Colonic mucosa (tissue), 4 donors: ENCODE measurements around the gene ANKRD65. TPM values are rescaled to one million over a fixed set of nuclear protein-coding genes. Genes with fewer than 3 reads are reported as not detected.
A peak's percentile ranks its signal among the peaks of the same experiment; 100 is the strongest.

Experiments
- DNase-seq: peaks from one replicate; pipeline ENCODE4 v3.0.0-alpha.2; 2020
- H3K27ac ChIP-seq: fragments of 200-600 bp; one replicate; pipeline ENCODE4 v1.8.0; 2021
- H3K27me3 ChIP-seq: fragments of 200-600 bp; one replicate; pipeline ENCODE4 v1.8.0; 2021
- H3K36me3 ChIP-seq: fragments of 200-600 bp; one replicate; pipeline ENCODE4 v1.8.0; 2021
- H3K4me1 ChIP-seq: fragments of 200-600 bp; one replicate; pipeline ENCODE4 v1.8.0; 2021; ENCODE audit warnings: mild to moderate bottlenecking
- H3K4me3 ChIP-seq: fragments of 200-600 bp; one replicate; pipeline ENCODE4 v1.8.0; 2021
- H3K9ac ChIP-seq, 2 donors: one replicate each; pipeline ENCODE4 v1.7.0; 2013; ENCODE audit warnings: control low read depth in 2 of 2, low read depth in 2 of 2, low read length in 2 of 2
- H3K9me3 ChIP-seq: fragments of 200-600 bp; one replicate; pipeline ENCODE4 v1.8.0; 2021
- intact Hi-C: fragments of 100-400 bp; cut with DNase I; formaldehyde crosslinking; loops from one replicate; pipeline ENCODE4 v1.14.1; 2022
- total RNA-seq, 2 donors: library from RNA; stranded (reverse); fragmentation: NEBNext Ultra II Directional in 1 of 2; extraction: Animal tissue kit (Norgen Biotek cat#: 25700) in 1 of 2; gene quantifications; one replicate each; pipeline ENCODE4 v1.2.1, GENCODE V29; 2021
- TF ChIP-seq, protein P1 (sequence below): fragments of 200-600 bp; IDR thresholded peaks from one replicate; pipeline ENCODE4 v1.8.0; 2022; ENCODE audit warnings: antibody characterized with exemption, mild to moderate bottlenecking
- donor health status: healthy.
- donor health status: DM: no; HTN: no; CAD: no.
- donor health status: DM: no; HTN: no; CAD: no.

ANKRD65 gene
- total RNA-seq, 2 donors from 2014 or later = 0.57 to 2.0 TPM

DNA sequence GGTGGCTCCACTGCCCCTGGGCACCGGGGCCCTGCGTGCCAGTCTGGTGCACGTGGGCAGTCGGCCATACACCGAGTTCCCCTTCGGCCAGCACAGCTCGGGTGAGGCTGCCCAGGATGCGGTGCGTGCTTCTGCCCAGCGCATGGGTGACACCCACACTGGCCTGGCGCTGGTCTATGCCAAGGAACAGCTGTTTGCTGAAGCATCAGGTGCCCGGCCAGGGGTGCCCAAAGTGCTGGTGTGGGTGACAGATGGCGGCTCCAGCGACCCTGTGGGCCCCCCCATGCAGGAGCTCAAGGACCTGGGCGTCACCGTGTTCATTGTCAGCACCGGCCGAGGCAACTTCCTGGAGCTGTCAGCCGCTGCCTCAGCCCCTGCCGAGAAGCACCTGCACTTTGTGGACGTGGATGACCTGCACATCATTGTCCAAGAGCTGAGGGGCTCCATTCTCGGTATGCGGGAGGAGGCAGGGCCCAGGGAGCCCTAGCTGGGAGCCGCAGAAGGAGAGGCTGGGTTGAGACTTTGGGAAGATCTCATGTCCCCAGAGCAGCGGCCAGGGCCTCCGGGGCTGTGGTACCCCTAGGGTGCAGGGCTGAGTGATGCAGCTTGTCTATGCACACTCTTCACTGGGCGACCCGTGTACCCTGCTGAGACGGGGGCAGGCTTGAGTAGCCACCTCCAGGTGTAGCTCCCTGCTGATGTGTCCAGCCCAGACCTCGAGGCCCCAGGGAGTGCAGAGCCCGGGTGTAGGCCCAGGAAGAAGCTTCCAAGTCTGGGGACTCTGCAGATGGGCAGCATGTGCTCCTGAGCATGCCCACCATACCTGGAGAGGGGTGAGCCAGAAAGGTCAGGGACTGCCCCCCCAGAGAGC lies 16.2 kb upstream of the ANKRD65 start:
- intact Hi-C loops = no loop called here
- H3K9ac ChIP-seq = peak overlapping the region; percentile 47 to 55
- H3K4me3 ChIP-seq = peak overlapping the region; percentile 62
- peaks cover 41% of the 10 kb centered on the region for H3K4me1 ChIP-seq
- DNase-seq = no peak
- TF ChIP-seq, protein P1, sequence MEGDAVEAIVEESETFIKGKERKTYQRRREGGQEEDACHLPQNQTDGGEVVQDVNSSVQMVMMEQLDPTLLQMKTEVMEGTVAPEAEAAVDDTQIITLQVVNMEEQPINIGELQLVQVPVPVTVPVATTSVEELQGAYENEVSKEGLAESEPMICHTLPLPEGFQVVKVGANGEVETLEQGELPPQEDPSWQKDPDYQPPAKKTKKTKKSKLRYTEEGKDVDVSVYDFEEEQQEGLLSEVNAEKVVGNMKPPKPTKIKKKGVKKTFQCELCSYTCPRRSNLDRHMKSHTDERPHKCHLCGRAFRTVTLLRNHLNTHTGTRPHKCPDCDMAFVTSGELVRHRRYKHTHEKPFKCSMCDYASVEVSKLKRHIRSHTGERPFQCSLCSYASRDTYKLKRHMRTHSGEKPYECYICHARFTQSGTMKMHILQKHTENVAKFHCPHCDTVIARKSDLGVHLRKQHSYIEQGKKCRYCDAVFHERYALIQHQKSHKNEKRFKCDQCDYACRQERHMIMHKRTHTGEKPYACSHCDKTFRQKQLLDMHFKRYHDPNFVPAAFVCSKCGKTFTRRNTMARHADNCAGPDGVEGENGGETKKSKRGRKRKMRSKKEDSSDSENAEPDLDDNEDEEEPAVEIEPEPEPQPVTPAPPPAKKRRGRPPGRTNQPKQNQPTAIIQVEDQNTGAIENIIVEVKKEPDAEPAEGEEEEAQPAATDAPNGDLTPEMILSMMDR = no peak
- peak overlapping the region; percentile 25 for H3K27ac ChIP-seq
- no peaks in the 10 kb centered on the region for H3K36me3 ChIP-seq
- H3K27me3 ChIP-seq = peaks cover 4% of the 10 kb centered on the region
- no peaks in the 10 kb centered on the region for H3K9me3 ChIP-seq

DNA sequence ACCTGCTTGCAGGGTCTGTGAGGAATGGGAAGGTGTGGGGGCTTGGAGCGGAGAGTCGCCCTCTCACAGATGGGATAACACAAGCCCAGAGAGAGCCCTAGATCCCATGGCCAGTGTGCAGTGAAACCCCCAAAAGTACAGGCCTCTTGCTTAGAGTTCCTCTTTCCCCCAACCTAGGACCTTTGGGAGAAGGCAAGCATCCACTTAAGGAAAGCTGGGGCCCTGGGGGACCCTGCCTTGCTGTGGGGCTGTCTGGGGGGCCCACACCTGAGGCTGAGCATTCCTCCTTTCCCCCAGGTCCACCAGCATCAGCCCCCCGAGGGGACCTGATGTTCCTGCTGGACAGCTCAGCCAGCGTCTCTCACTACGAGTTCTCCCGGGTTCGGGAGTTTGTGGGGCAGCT lies 15.6 kb upstream of the ANKRD65 start:
- no peak for DNase-seq
- H3K4me3 ChIP-seq = peak overlapping the region; percentile 62

DNA sequence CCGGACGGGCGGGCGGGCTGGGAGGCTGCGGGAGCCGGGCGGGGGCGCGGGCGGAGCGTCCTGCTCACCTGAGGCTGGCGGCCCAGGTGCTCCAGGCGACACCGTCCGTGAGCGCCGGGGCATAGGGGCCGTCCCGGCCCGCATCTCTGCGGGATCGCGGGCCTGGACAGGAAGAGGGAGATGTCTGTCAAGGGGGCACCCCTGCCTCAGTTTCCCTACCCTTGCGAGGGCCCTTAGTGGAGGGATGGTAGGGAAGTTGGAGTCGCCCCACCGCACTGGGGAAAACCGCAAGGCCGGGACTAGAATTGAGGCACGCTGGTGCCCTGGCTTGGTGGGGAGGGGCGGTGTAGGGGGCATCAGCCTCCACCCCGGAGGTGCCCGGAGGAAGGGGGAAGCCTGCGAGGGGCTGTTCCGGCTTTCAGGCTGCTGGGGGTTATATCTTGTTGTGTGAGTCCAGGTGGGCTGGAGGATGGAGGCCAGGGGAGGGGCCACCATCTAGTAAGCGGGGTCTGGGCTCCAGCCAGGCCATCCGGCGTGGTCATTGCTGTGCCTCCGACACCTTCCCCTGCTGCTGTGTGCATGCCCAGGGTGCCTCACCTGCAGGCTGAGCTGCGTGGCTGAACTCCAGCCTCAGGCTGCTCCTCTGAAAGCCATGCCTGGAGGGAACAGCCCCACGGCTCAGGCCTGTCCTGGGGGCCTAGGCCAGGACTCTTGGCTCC lies 15.0 kb upstream of the ANKRD65 start:
- no peaks in the 10 kb centered on the region for H3K9me3 ChIP-seq
- intact Hi-C loops = no loop called here
- H3K27ac ChIP-seq = peak overlapping the region; percentile 96
- TF ChIP-seq, protein P1 = no peak
- peak; percentile 30 for DNase-seq
- H3K36me3 ChIP-seq = no peaks in the 10 kb centered on the region
- H3K4me3 ChIP-seq = peak overlapping the region; percentile 62
- H3K9ac ChIP-seq = peak overlapping the region; percentile 63 to 73
- H3K27me3 ChIP-seq = peaks cover 4% of the 10 kb centered on the region
- H3K4me1 ChIP-seq = peaks cover 44% of the 10 kb centered on the region

More for the DNA sequence above, 15.6 kb upstream of the ANKRD65 start:
- intact Hi-C loops = no loop called here
- Histone ChIP-seq H3K9ac (peak overlapping the region; percentile 63 to 73), H3K4me1 (peaks cover 44% of the 10 kb centered on the region), H3K27ac (no peak overlapping the region), H3K27me3 (peaks cover 4% of the 10 kb centered on the region), H3K9me3 (no peaks in the 10 kb centered on the region), H3K36me3 (no peaks in the 10 kb centered on the region)
- TF ChIP-seq, protein P1 = no peak

DNA sequence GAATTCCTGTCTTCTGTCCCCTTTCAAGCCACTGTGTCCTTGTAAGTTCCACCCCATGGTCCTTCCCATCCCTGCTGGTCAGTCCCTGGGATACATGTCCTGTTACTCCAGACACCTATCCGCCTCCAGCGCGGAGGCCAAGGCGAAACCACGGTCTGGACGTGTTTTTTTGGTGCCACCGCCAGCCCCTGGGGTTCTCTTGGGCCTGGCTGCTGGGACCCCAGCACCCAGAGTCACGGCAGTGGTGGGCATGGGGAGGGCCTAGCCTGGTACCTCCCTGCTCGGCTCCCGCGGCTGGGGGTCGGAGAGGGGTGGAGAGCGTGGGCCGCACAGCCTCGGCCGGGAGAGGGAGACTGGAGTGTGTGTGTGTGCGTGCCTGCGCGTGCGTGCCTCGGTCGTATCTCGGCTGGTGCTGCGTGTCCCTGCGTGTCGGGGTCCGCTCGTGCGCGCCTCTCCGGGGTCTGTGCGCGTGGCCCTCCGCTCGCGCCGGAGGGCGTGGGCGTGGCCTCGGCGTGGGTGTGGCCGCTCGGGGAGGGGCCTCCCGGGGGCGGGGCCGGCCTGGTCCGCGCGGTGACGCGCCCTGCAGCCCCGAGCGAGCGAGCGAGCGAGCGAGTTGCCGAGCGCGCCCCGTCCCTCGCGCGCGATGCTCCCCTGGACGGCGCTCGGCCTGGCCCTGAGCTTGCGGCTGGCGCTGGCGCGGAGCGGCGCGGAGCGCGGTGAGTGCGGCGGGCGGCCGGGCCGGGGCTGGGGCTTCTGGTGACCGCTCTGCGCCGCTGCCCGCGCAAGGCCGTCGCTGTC lies 14.2 kb upstream of the ANKRD65 start, which contains the start of gene VWA1:
VWA1 (plus strand) TSS at position 585 of the 798 bp plus-strand sequence; CDS start at position 644, 59 bp downstream.
- Histone ChIP-seq H3K9ac (peak within 1 kb of the TSS; percentile 63 to 73), H3K27me3 (peaks cover 4% of the 10 kb centered on the region), H3K36me3 (no peaks in the 10 kb centered on the region), H3K27ac (peak within 1 kb of the TSS; percentile 96), H3K4me3 (peak within 1 kb of the TSS; percentile 62), H3K4me1 (peaks cover 40% of the 10 kb centered on the region), H3K9me3 (no peaks in the 10 kb centered on the region)
- DNase-seq = peak; percentile 85
- TF ChIP-seq, protein P1 = no peak
- intact Hi-C loops = no loop called here

DNA sequence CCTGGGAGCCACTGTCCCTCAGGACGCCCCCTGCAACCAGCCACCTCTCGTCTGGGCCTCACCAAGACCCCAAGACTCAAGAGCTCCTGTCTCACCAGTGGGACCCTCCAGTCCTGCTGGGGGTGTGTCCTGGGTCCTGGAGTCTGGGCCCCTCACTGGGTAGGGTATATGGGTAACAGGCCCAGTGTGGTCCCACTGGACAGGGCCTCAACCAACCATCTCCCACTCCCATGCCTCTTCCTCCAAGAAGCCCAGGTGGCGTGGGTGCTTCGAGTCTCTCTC lies 13.7 kb upstream of the ANKRD65 start:
- peak overlapping the region; percentile 4 to 21 for H3K9ac ChIP-seq
- H3K9me3 ChIP-seq = no peaks in the 10 kb centered on the region
- DNase-seq = no peak
- TF ChIP-seq, protein P1 = no peak
- H3K4me3 ChIP-seq = no peak overlapping the region
- peaks cover 4% of the 10 kb centered on the region for H3K27me3 ChIP-seq
- H3K36me3 ChIP-seq = no peaks in the 10 kb centered on the region
- intact Hi-C loops = no loop called here
- H3K27ac ChIP-seq = peak overlapping the region; percentile 96
- peaks cover 40% of the 10 kb centered on the region for H3K4me1 ChIP-seq
